Thoracic aorta (tissue), 2 donors: ENCODE data around the gene FAM98B. TPM values are rescaled to one million over a fixed set of nuclear protein-coding genes. Genes with fewer than 3 reads are reported as not detected.

Source experiments
- ATAC-seq: fragments of 150-250 bp; one replicate; pipeline ENCODE4 v1.8.0; 2017; ENCODE audit warnings: low read depth; ENCODE audit not compliant: insufficient number of reproducible peaks, low FRiP score
- DNase-seq: peaks from one replicate; pipeline ENCODE4 v3.0.0-alpha.2; 2020; ENCODE audit warnings: low spot score
- H3K27ac ChIP-seq, 2 donors: fragments of 200-600 bp; sonication (generic); 1 replicate in 1 of 2; 2 replicates in 1 of 2; pipeline ENCODE4 v1.5.1; 2016; ENCODE audit warnings: mild to moderate bottlenecking in 2 of 2, moderate library complexity in 2 of 2
- H3K27me3 ChIP-seq: fragments of 200-600 bp; sonication (generic); replicated peaks from 2 replicates; pipeline ENCODE4 v1.6.0; 2016; ENCODE audit warnings: mild to moderate bottlenecking; ENCODE audit not compliant: insufficient read depth
- H3K36me3 ChIP-seq: fragments of 200-600 bp; sonication (generic); one replicate; pipeline ENCODE4 v1.5.1; 2016
- H3K4me1 ChIP-seq, 2 donors: fragments of 200-600 bp; sonication (generic); 1 replicate in 1 of 2; 2 replicates in 1 of 2; pipeline versions ENCODE4 v1.5.1 to v1.6.0; 2016; ENCODE audit warnings: low read depth in 2 of 2, mild to moderate bottlenecking in 1 of 2; ENCODE audit not compliant: control insufficient read depth in 1 of 2
- H3K4me3 ChIP-seq: fragments of 200-600 bp; sonication (generic); 2 replicates; pipeline ENCODE4 v1.5.1; 2016; ENCODE audit warnings: mild to moderate bottlenecking
- H3K9me3 ChIP-seq: fragments of 200-600 bp; sonication (generic); 2 replicates; pipeline ENCODE4 v1.5.1; 2016
- CTCF ChIP-seq: fragments of 200-600 bp; sonication (generic); IDR thresholded peaks from one replicate; pipeline ENCODE4 v1.5.1; 2019; ENCODE audit warnings: antibody characterized with exemption
- total RNA-seq, 2 donors: library from RNA; depleted of rRNA; stranded (reverse); fragments of >200 nt; gene quantifications; one replicate each; pipeline versions ENCODE4 v1.1.0 to v1.2.3, GENCODE V29; 2016

The FAM98B gene
- total RNA-seq, 2 donors from 2014 or later: 8.0 to 14.0 TPM

- Histone ChIP-seq H3K4me1 (peaks cover 0 to 3% of the 10 kb centered on the region in 2 donors), H3K27ac (no peak overlapping the region), H3K36me3 (peaks cover 5% of the 10 kb centered on the region), H3K9me3 (no peaks in the 10 kb centered on the region), H3K27me3 (no peaks in the 10 kb centered on the region), H3K4me3 (no peak overlapping the region)
- DNase-seq (no peak), ATAC-seq (no peak)
- no peak for TF ChIP-seq CTCF
Measured at GRCh38 chr15:38479266-38479665, 25.3 kb downstream of the FAM98B start.

- Histone ChIP-seq H3K4me1 (peaks cover 0 to 3% of the 10 kb centered on the region in 2 donors), H3K27me3 (no peaks in the 10 kb centered on the region), H3K9me3 (no peaks in the 10 kb centered on the region), H3K36me3 (peaks cover 5% of the 10 kb centered on the region), H3K4me3 (no peak overlapping the region), H3K27ac (no peak overlapping the region)
- no peak for ATAC-seq
- no peak for DNase-seq
- no peak for TF ChIP-seq CTCF
Measured at GRCh38 chr15:38479756-38480155, 25.8 kb downstream of the FAM98B start.

- Histone ChIP-seq H3K27ac (no peak overlapping the region), H3K27me3 (no peaks in the 10 kb centered on the region), H3K4me1 (peaks cover 0 to 3% of the 10 kb centered on the region in 2 donors), H3K36me3 (no peaks in the 10 kb centered on the region), H3K9me3 (no peaks in the 10 kb centered on the region), H3K4me3 (no peak overlapping the region)
- ATAC-seq (no peak), DNase-seq (no peak)
- TF ChIP-seq CTCF: no peak
Measured at GRCh38 chr15:38481113-38481512, 27.2 kb downstream of the FAM98B start.

- no peaks in the 10 kb centered on the region for H3K27me3 ChIP-seq
- no peak for TF ChIP-seq CTCF
- no peak for ATAC-seq
Measured at GRCh38 chr15:38481761-38482160, 27.8 kb downstream of the FAM98B start.

GRCh38 chr15:38482572-38482971 lies 28.6 kb downstream of the FAM98B start:
- DNase-seq (no peak), ATAC-seq (no peak)
- Histone ChIP-seq H3K27ac (no peak overlapping the region), H3K4me3 (no peak overlapping the region), H3K9me3 (no peaks in the 10 kb centered on the region), H3K4me1 (peaks cover 0 to 3% of the 10 kb centered on the region in 2 donors), H3K27me3 (no peaks in the 10 kb centered on the region), H3K36me3 (no peaks in the 10 kb centered on the region)
- no peak for TF ChIP-seq CTCF

More at GRCh38 chr15:38481761-38482160, 27.8 kb downstream of the FAM98B start:
- Histone ChIP-seq H3K4me1 (peaks cover 0 to 3% of the 10 kb centered on the region in 2 donors), H3K9me3 (no peaks in the 10 kb centered on the region), H3K4me3 (no peak overlapping the region), H3K27ac (no peak overlapping the region), H3K36me3 (no peaks in the 10 kb centered on the region)
- no peak for DNase-seq
